Measurements from ENCODE around the gene TMEM17. TPM values are rescaled to one million over a fixed set of nuclear protein-coding genes. Genes with fewer than 3 reads are reported as not detected.

Gene TMEM17
- total and polyA plus RNA-seq, 2 experiments from 2014 or later: 0.94 to 1.7 TPM

GRCh38 chr2:62472312-62472711, 33.7 kb downstream of the TMEM17 start:
- no peak overlapping the region for H3K4me2 ChIP-seq
- peaks cover 39% of the 10 kb centered on the region for H3K4me1 Mint-ChIP-seq

More at GRCh38 chr2:62472312-62472711, 33.7 kb downstream of the TMEM17 start:
- peaks cover 10% of the 10 kb centered on the region; the same call in 1 of the 2 replicates for H3K9me2 ChIP-seq (ENCODE audit: insufficient read depth)
- no peaks in the 10 kb centered on the region for H3F3A ChIP-seq (replicated peaks; ENCODE audit: low read depth)
- H3K4me3 ChIP-seq: no peak overlapping the region
- no peaks in the 10 kb centered on the region for H4K20me1 ChIP-seq (replicated peaks; ENCODE audit: insufficient read depth)
- H3K36me3 ChIP-seq (ENCODE audit: insufficient read depth): no peaks in the 10 kb centered on the region
- ATAC-seq (no peak), DNase-seq (ENCODE audit: low spot score) (no peak)
- peaks cover 18% of the 10 kb centered on the region; the same call in 1 of the 2 replicates for H3K4me1 ChIP-seq (ENCODE audit: insufficient read depth)
- TF ChIP-seq, protein P1, sequence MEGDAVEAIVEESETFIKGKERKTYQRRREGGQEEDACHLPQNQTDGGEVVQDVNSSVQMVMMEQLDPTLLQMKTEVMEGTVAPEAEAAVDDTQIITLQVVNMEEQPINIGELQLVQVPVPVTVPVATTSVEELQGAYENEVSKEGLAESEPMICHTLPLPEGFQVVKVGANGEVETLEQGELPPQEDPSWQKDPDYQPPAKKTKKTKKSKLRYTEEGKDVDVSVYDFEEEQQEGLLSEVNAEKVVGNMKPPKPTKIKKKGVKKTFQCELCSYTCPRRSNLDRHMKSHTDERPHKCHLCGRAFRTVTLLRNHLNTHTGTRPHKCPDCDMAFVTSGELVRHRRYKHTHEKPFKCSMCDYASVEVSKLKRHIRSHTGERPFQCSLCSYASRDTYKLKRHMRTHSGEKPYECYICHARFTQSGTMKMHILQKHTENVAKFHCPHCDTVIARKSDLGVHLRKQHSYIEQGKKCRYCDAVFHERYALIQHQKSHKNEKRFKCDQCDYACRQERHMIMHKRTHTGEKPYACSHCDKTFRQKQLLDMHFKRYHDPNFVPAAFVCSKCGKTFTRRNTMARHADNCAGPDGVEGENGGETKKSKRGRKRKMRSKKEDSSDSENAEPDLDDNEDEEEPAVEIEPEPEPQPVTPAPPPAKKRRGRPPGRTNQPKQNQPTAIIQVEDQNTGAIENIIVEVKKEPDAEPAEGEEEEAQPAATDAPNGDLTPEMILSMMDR (conservative IDR thresholded peaks at IDR 0.05; ENCODE audit: low read depth in 2 of 2): no peak
- TF ChIP-seq, protein P2, sequence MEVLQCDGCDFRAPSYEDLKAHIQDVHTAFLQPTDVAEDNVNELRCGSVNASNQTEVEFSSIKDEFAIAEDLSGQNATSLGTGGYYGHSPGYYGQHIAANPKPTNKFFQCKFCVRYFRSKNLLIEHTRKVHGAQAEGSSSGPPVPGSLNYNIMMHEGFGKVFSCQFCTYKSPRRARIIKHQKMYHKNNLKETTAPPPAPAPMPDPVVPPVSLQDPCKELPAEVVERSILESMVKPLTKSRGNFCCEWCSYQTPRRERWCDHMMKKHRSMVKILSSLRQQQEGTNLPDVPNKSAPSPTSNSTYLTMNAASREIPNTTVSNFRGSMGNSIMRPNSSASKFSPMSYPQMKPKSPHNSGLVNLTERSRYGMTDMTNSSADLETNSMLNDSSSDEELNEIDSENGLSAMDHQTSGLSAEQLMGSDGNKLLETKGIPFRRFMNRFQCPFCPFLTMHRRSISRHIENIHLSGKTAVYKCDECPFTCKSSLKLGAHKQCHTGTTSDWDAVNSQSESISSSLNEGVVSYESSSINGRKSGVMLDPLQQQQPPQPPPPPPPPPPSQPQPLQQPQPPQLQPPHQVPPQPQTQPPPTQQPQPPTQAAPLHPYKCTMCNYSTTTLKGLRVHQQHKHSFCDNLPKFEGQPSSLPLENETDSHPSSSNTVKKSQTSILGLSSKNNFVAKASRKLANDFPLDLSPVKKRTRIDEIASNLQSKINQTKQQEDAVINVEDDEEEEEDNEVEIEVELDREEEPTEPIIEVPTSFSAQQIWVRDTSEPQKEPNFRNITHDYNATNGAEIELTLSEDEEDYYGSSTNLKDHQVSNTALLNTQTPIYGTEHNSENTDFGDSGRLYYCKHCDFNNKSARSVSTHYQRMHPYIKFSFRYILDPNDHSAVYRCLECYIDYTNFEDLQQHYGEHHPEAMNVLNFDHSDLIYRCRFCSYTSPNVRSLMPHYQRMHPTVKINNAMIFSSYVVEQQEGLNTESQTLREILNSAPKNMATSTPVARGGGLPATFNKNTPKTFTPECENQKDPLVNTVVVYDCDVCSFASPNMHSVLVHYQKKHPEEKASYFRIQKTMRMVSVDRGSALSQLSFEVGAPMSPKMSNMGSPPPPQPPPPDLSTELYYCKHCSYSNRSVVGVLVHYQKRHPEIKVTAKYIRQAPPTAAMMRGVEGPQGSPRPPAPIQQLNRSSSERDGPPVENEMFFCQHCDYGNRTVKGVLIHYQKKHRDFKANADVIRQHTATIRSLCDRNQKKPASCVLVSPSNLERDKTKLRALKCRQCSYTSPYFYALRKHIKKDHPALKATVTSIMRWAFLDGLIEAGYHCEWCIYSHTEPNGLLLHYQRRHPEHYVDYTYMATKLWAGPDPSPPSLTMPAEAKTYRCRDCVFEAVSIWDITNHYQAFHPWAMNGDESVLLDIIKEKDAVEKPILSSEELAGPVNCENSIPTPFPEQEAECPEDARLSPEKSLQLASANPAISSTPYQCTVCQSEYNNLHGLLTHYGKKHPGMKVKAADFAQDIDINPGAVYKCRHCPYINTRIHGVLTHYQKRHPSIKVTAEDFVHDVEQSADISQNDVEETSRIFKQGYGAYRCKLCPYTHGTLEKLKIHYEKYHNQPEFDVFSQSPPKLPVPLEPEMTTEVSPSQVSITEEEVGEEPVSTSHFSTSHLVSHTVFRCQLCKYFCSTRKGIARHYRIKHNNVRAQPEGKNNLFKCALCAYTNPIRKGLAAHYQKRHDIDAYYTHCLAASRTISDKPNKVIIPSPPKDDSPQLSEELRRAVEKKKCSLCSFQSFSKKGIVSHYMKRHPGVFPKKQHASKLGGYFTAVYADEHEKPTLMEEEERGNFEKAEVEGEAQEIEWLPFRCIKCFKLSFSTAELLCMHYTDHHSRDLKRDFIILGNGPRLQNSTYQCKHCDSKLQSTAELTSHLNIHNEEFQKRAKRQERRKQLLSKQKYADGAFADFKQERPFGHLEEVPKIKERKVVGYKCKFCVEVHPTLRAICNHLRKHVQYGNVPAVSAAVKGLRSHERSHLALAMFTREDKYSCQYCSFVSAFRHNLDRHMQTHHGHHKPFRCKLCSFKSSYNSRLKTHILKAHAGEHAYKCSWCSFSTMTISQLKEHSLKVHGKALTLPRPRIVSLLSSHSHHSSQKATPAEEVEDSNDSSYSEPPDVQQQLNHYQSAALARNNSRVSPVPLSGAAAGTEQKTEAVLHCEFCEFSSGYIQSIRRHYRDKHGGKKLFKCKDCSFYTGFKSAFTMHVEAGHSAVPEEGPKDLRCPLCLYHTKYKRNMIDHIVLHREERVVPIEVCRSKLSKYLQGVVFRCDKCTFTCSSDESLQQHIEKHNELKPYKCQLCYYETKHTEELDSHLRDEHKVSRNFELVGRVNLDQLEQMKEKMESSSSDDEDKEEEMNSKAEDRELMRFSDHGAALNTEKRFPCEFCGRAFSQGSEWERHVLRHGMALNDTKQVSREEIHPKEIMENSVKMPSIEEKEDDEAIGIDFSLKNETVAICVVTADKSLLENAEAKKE (CRISPR knock-in tag; IDR thresholded peaks at IDR 0.05): no peak
- no peak for TF ChIP-seq REST (IDR thresholded peaks at IDR 0.05; ENCODE audit: unreplicated experiment)
- TF ChIP-seq EZH2 (IDR thresholded peaks at IDR 0.05; ENCODE audit: low read depth, unreplicated experiment): no peak
- TF ChIP-seq CREB1 (CRISPR knock-in tag; IDR thresholded peaks at IDR 0.05; ENCODE audit: low read depth): no peak
- TF ChIP-seq ETS1 (IDR thresholded peaks at IDR 0.05): no peak
- no peak for TF ChIP-seq STAT1 (IDR thresholded peaks at IDR 0.05; ENCODE audit: unreplicated experiment)
- no peak for TF ChIP-seq ZNF331 (CRISPR knock-in tag; IDR thresholded peaks at IDR 0.05; ENCODE audit: low read depth)
- TF ChIP-seq JUNB (IDR thresholded peaks at IDR 0.05; ENCODE audit: unreplicated experiment): no peak
- TF ChIP-seq POLR2AphosphoS5 (IDR thresholded peaks at IDR 0.05; ENCODE audit: low read depth): no peak
- no peak for TF ChIP-seq NANOG (IDR thresholded peaks at IDR 0.05; ENCODE audit: borderline replicate concordance)
- TF ChIP-seq EZH2phosphoT487 (IDR thresholded peaks at IDR 0.05; ENCODE audit: unreplicated experiment): no peak
- TF ChIP-seq ZNF114 (CRISPR knock-in tag; IDR thresholded peaks at IDR 0.05): no peak
- H3K27me3 Mint-ChIP-seq (ENCODE audit: insufficient read depth, low read depth, poor library complexity): peaks cover 5% of the 10 kb centered on the region
- no peaks in the 10 kb centered on the region; the same call in 1 of the 2 replicates for H3K79me2 ChIP-seq (replicated peaks; ENCODE audit: insufficient read depth)
- H3K27ac ChIP-seq (ENCODE audit: low read depth): no peak overlapping the region
- H2AFZ ChIP-seq: no peak overlapping the region
- H3K4me3 Mint-ChIP-seq: no peak overlapping the region
- no peaks in the 10 kb centered on the region for H3K27me3 ChIP-seq (ENCODE audit: insufficient read depth)
- H3K27ac Mint-ChIP-seq: no peak overlapping the region
- H3K36me3 Mint-ChIP-seq (ENCODE audit: low read depth): no peaks in the 10 kb centered on the region
- no peaks in the 10 kb centered on the region for H3K9me3 Mint-ChIP-seq
